SK-N-SH (cell line): Measurements from ENCODE around the gene RRAD. TPM values are rescaled to one million over a fixed set of nuclear protein-coding genes. Genes with fewer than 3 reads are reported as not detected.
A peak's percentile ranks its signal among the peaks of the same experiment; 100 is the strongest.

Source experiments
- CTCF ChIA-PET: fragments of 300-600, 350-600 bp; formaldehyde crosslinking; extraction: SDS; loops from one replicate; lab custom pipeline; 2021; lab: Yijun Ruan, JAX
- POLR2A ChIA-PET: fragments of 350-600 bp; sonication (Branson Sonifier 250); formaldehyde crosslinking; extraction: SDS; loops from one replicate; lab custom pipeline; 2020; ENCODE audit warnings: antibody characterized with exemption, inconsistent platforms; lab: Yijun Ruan, JAX
- DNase-seq: peaks from one replicate; pipeline ENCODE4 v3.0.0; 2012
- H2AFZ ChIP-seq: fragments of 200-600 bp; sonication (generic); 2 replicates; pipeline ENCODE4 v1.8.1; 2016; ENCODE audit warnings: antibody characterized with exemption, mild to moderate bottlenecking, low read depth
- H3F3A ChIP-seq: fragments of 200-600 bp; sonication (generic); replicated peaks from 2 replicates; pipeline ENCODE3; 2016; ENCODE audit warnings: antibody characterized with exemption, mild to moderate bottlenecking; ENCODE audit not compliant: insufficient read depth
- H3K27ac ChIP-seq, 2 experiments: fragments of 200-500 bp in 1 of 2; fragments of 200-600 bp in 1 of 2; sonication (Bioruptor generic) in 1 of 2; sonication (generic), shearing (Covaris generic) in 1 of 2; 2 replicates each; pipeline versions ENCODE4 v1.5.1 to v1.6.1; 2014 to 2016; ENCODE audit warnings: low read depth in 2 of 2, inconsistent platforms in 1 of 2, low read length in 1 of 2, mild to moderate bottlenecking in 1 of 2, mixed read lengths in 1 of 2
- H3K27me3 ChIP-seq: fragments of 200-600 bp; sonication (generic), shearing (Covaris generic); 2 replicates; pipeline ENCODE4 v1.6.1; 2016; ENCODE audit warnings: mixed run types; ENCODE audit not compliant: insufficient read depth
- H3K36me3 ChIP-seq, 2 experiments: fragments of 200-500 bp in 1 of 2; fragments of 200-600 bp in 1 of 2; sonication (Bioruptor generic) in 1 of 2; sonication (generic) in 1 of 2; replicated peaks in 1 of 2; 2 replicates each; pipeline versions ENCODE3 to v1.5.1; 2014 to 2016; ENCODE audit warnings: low read length in 1 of 2, mild to moderate bottlenecking in 1 of 2; ENCODE audit not compliant: insufficient read depth in 2 of 2, control insufficient read depth in 1 of 2
- H3K4me1 ChIP-seq, 2 experiments: fragments of 200-500 bp in 1 of 2; fragments of 200-600 bp in 1 of 2; sonication (Bioruptor generic) in 1 of 2; sonication (generic), shearing (Covaris generic) in 1 of 2; 2 replicates each; pipeline versions ENCODE4 v1.5.1 to v1.6.1; 2014 to 2016; ENCODE audit warnings: low read depth in 1 of 2, low read length in 1 of 2, mixed run types in 1 of 2; ENCODE audit not compliant: insufficient read depth in 2 of 2, control insufficient read depth in 1 of 2
- H3K4me2 ChIP-seq: fragments of 200-600 bp; sonication (generic), shearing (Covaris generic); 2 replicates; pipeline ENCODE4 v1.6.1; 2017; ENCODE audit warnings: mixed run types
- H3K4me3 ChIP-seq, 2 experiments: fragments of 200-500 bp in 1 of 2; fragments of 200-600 bp in 1 of 2; sonication (Bioruptor generic) in 1 of 2; sonication (generic), shearing (Covaris generic) in 1 of 2; 2 replicates each; pipeline versions ENCODE4 v1.5.1 to v1.8.1; 2014 to 2016; ENCODE audit warnings: low read depth in 2 of 2, inconsistent platforms in 1 of 2, low read length in 1 of 2, mild to moderate bottlenecking in 1 of 2, mixed read lengths in 1 of 2, moderate library complexity in 1 of 2
- H3K79me2 ChIP-seq: fragments of 200-600 bp; sonication (generic); 2 replicates; pipeline ENCODE4 v1.8.1; 2017; ENCODE audit warnings: mild to moderate bottlenecking; ENCODE audit not compliant: insufficient read depth
- H3K9ac ChIP-seq: fragments of 200-600 bp; sonication (generic); 2 replicates; pipeline ENCODE4 v1.6.1; 2017; ENCODE audit warnings: mixed run types
- H3K9me2 ChIP-seq: fragments of 200-600 bp; sonication (generic); 2 replicates; pipeline ENCODE4 v1.6.1; 2017; ENCODE audit warnings: mixed run types
- H3K9me3 ChIP-seq: fragments of 200-600 bp; sonication (generic); 2 replicates; pipeline ENCODE4 v1.6.1; 2017; ENCODE audit warnings: mixed run types, mild to moderate bottlenecking, moderate library complexity
- H4K20me1 ChIP-seq: fragments of 200-600 bp; sonication (generic); 2 replicates; pipeline ENCODE4 v1.6.1; 2017; ENCODE audit warnings: mild to moderate bottlenecking, mixed run types; ENCODE audit not compliant: insufficient read depth
- CHD2 ChIP-seq: fragments of 150-350 bp; IDR thresholded peaks from 2 replicates; pipeline ENCODE4 v1.6.1; 2018; ENCODE audit warnings: low read length; ENCODE audit not compliant: partially characterized antibody
- CTCF ChIP-seq: fragments of 200-600 bp; sonication (generic); IDR thresholded peaks from 2 replicates; pipeline ENCODE4 v1.6.1; 2017; ENCODE audit warnings: antibody characterized with exemption, mild to moderate bottlenecking, moderate library complexity
- ELF1 ChIP-seq: IDR thresholded peaks from 2 replicates; pipeline ENCODE4 v1.4.0; 2012
- EP300 ChIP-seq, 2 experiments: IDR thresholded peaks; 2 replicates each; pipeline versions ENCODE4 v1.4.0 to v1.6.1; 2012; ENCODE audit warnings: borderline replicate concordance in 1 of 2, low read depth in 1 of 2, low read length in 1 of 2
- FOXM1 ChIP-seq: IDR thresholded peaks from 2 replicates; pipeline ENCODE4 v1.4.0; 2012; ENCODE audit warnings: low read depth, mild to moderate bottlenecking
- GABPA ChIP-seq: IDR thresholded peaks from 2 replicates; pipeline ENCODE4 v1.4.0; 2012; ENCODE audit warnings: low read depth, mild to moderate bottlenecking
- GATA2 ChIP-seq: sonication (generic); formaldehyde crosslinking; IDR thresholded peaks from 2 replicates; pipeline ENCODE4 v1.5.0; 2020; ENCODE audit warnings: mild to moderate bottlenecking, missing genetic modification reagents
- IRF3 ChIP-seq: fragments of 150-350 bp; IDR thresholded peaks from 2 replicates; pipeline ENCODE4 v1.6.1; 2016; ENCODE audit warnings: mild to moderate bottlenecking, low read depth, low read length
- JUND ChIP-seq: IDR thresholded peaks from 2 replicates; pipeline ENCODE4 v1.4.0; 2012
- MEF2A ChIP-seq: IDR thresholded peaks from 2 replicates; pipeline ENCODE4 v1.4.0; 2012; ENCODE audit warnings: low read depth, borderline replicate concordance
- MXI1 ChIP-seq: IDR thresholded peaks from 2 replicates; pipeline ENCODE4 v1.6.1; 2012; ENCODE audit warnings: mild to moderate bottlenecking, low read depth, low read length, improper control_type of control experiment
- NRF1 ChIP-seq: IDR thresholded peaks from 2 replicates; pipeline ENCODE4 v1.6.1; 2012; ENCODE audit warnings: low read depth, mild to moderate bottlenecking, low read length
- PBX3 ChIP-seq: IDR thresholded peaks from 2 replicates; pipeline ENCODE4; 2012
- POLR2AphosphoS5 ChIP-seq: IDR thresholded peaks from 2 replicates; pipeline ENCODE4 v1.6.1; 2012; ENCODE audit warnings: low read depth, low read length
- RAD21 ChIP-seq: IDR thresholded peaks from 2 replicates; pipeline ENCODE4 v1.6.1; 2012; ENCODE audit warnings: mild to moderate bottlenecking, low read length
- RCOR1 ChIP-seq: fragments of 150-350 bp; IDR thresholded peaks from 2 replicates; pipeline ENCODE4 v1.6.1; 2017; ENCODE audit warnings: antibody characterized with exemption, low read length
- RFX5 ChIP-seq: IDR thresholded peaks from 2 replicates; pipeline ENCODE4 v1.6.1; 2012; ENCODE audit warnings: mild to moderate bottlenecking, improper control_type of control experiment, low read length
- RXRA ChIP-seq: IDR thresholded peaks from 2 replicates; pipeline ENCODE4 v1.4.0; 2012; ENCODE audit warnings: low read depth, mild to moderate bottlenecking, borderline replicate concordance
- SIN3A ChIP-seq: IDR thresholded peaks from 2 replicates; pipeline ENCODE4 v1.6.1; 2012; ENCODE audit warnings: low read depth, mild to moderate bottlenecking, low read length, moderate library complexity, borderline replicate concordance
- SMC3 ChIP-seq: IDR thresholded peaks from 2 replicates; pipeline ENCODE4 v1.6.1; 2012; ENCODE audit warnings: low read depth, low read length, improper control_type of control experiment
- TAF1 ChIP-seq: IDR thresholded peaks from 2 replicates; pipeline ENCODE4 v1.6.1; 2012; ENCODE audit warnings: low read depth, mild to moderate bottlenecking, low read length, moderate library complexity, borderline replicate concordance
- TCF12 ChIP-seq: IDR thresholded peaks from 2 replicates; pipeline ENCODE4 v1.4.0; 2012
- TEAD4 ChIP-seq: IDR thresholded peaks from 2 replicates; pipeline ENCODE4 v1.4.0; 2012; ENCODE audit warnings: mild to moderate bottlenecking, borderline replicate concordance; ENCODE audit not compliant: insufficient read depth
- USF1 ChIP-seq: IDR thresholded peaks from 2 replicates; pipeline ENCODE4 v1.4.0; 2012; ENCODE audit warnings: low read depth, borderline replicate concordance
- USF2 ChIP-seq: fragments of 150-350 bp; IDR thresholded peaks from 2 replicates; pipeline ENCODE4 v1.6.1; 2017; ENCODE audit warnings: antibody characterized with exemption, low read length, low read depth, borderline replicate concordance
- ZBTB33 ChIP-seq: IDR thresholded peaks from 2 replicates; pipeline ENCODE4 v1.4.0; 2012; ENCODE audit warnings: low read depth, borderline replicate concordance
- WGBS: methylation state at CpG from one replicate; pipeline ENCODE4 v1.1.6; 2017; ENCODE audit warnings: low lambda C conversion rate; 5-methylcytosine and 5-hydroxymethylcytosine counted together
- polyA plus RNA-seq, 3 experiments: library from polyadenylated mRNA; depleted of rRNA; stranded (reverse); fragments of >200 nt; gene quantifications; 2 replicates each; pipeline ENCODE4 v1.2.3, GENCODE V29; 2012

RRAD gene
- polyA plus RNA-seq, 1 of the 3 experiments (the other 2 are of a cell fraction) = 9.3 TPM

GRCh38 chr16:66880288-66881013, 44.9 kb downstream of the RRAD start, which contains the start of gene PDP2:
PDP2 (plus strand) TSS chr16:66880515; CDS start chr16:66884285, 3,770 bp downstream.
- Histone ChIP-seq H4K20me1 (no peaks in the 10 kb centered on the region), H3K36me3 (peaks cover 10 to 14% of the 10 kb centered on the region in 2 experiments), H3K9ac (peak within 1 kb of the TSS; percentile 69), H3K4me2 (peak within 1 kb of the TSS; percentile 95), H3K79me2 (peaks cover 20% of the 10 kb centered on the region), H3K9me3 (no peaks in the 10 kb centered on the region), H3K4me3 (peak within 1 kb of the TSS; percentile 74 to 95), H3F3A (peaks cover 3% of the 10 kb centered on the region), H2AFZ (peak within 1 kb of the TSS; percentile 93), H3K9me2 (no peaks in the 10 kb centered on the region), H3K4me1 (peaks cover 0 to 7% of the 10 kb centered on the region in 2 experiments; a peak in 1 of 4 replicates), H3K27me3 (no peaks in the 10 kb centered on the region), H3K27ac (peak within 1 kb of the TSS in 1 of 2 experiments; percentile 29; a peak in 1 of 4 replicates)
- CTCF ChIA-PET = interaction anchor here (0.7 to 4.0 kb wide), 8 partner anchors 13 to 230 kb away, joined by 4 to 26 read pairs (median 8); partner anchors contain the start of genes DYNC1LI2 and NAE1
- WGBS = under 1% methylated on average over 15 of the region's 58 CpGs
- POLR2A ChIA-PET = interaction anchor here (0.7 to 1.5 kb wide), 7 partner anchors 10 to 272 kb away, joined by 3 to 5 read pairs (median 4); partner anchors contain the start of gene NAE1
- peak; percentile 99 for DNase-seq
- TF ChIP-seq ELF1 (no peak), USF1 (peak; percentile 83), RXRA (no peak), CTCF (no peak), PBX3 (peak; percentile 100), RFX5 (no peak), USF2 (peak; percentile 11; the same call in 1 of the 2 replicates), SIN3A (peak; percentile 79; the same call in 1 of the 2 replicates), RCOR1 (no peak), SMC3 (no peak), MXI1 (peak; percentile 86), FOXM1 (no peak), POLR2AphosphoS5 (peak; percentile 41; the same call in 1 of the 2 replicates), IRF3 (peak; percentile 89), NRF1 (peak; percentile 73), TCF12 (no peak), GATA2 (CRISPR knock-in tag) (no peak), ZBTB33 (no peak), GABPA (no peak), MEF2A (no peak), RAD21 (no peak), TAF1 (0 out of 2 replicates have a peak, but pooled peaks have one; percentile 41), TEAD4 (no peak), CHD2 (peak; percentile 86), JUND (no peak), EP300 (IDR thresholded peaks at IDR 0.05; ENCODE audit: borderline replicate concordance in 1 of 2, low read depth in 1 of 2, low read length in 1 of 2) (no peak)
